Caco-2 (cell line): Measurements from ENCODE around the gene NCAPH2. TPM values are rescaled to one million over a fixed set of nuclear protein-coding genes. Genes with fewer than 3 reads are reported as not detected.

ENCODE experiments used
- BruUV-seq: library from RNA; stranded (reverse); fragments of 400-500 nt; replicated peaks from 2 replicates; lab custom pipeline; 2021; lab: Mats Ljungman, UMichigan
- CTCF ChIA-PET: fragments of 300-600 bp; sonication (Branson Sonifier 250); formaldehyde crosslinking; loops from one replicate; lab custom pipeline; 2022; ENCODE audit warnings: antibody characterized with exemption; lab: Charles Lee
- POLR2A ChIA-PET: fragments of 300-600 bp; sonication (Branson Sonifier 250); formaldehyde crosslinking; loops from one replicate; lab custom pipeline; 2022; ENCODE audit warnings: antibody characterized with exemption; lab: Charles Lee
- DNase-seq, 2 experiments: peaks; one replicate each; pipeline versions ENCODE4 v3.0.0 to v3.0.0-alpha.2; 2020 to 2022
- H3K27me3 ChIP-seq: replicated peaks from 2 replicates; pipeline ENCODE4 v1.6.0; 2011; ENCODE audit warnings: low read length; ENCODE audit not compliant: control insufficient read depth, insufficient read depth
- H3K36me3 ChIP-seq: 2 replicates; pipeline ENCODE4 v1.5.1; 2011; ENCODE audit warnings: low read length; ENCODE audit not compliant: control insufficient read depth, insufficient read depth
- H3K4me1 ChIP-seq: fragments of 250-450 bp; sonication (Bioruptor Pico); 2 replicates; pipeline ENCODE4 v1.5.1; 2020; ENCODE audit warnings: mild to moderate bottlenecking
- H3K4me3 ChIP-seq: 2 replicates; pipeline ENCODE4 v1.5.1; 2011; ENCODE audit warnings: low read depth, mild to moderate bottlenecking, control low read depth, low read length
- H3K9me3 ChIP-seq: fragments of 250-450 bp; sonication (Bioruptor Pico); 2 replicates; pipeline ENCODE4 v1.5.1; 2020; ENCODE audit warnings: mild to moderate bottlenecking, moderate library complexity
- H3K27ac Mint-ChIP-seq: one replicate; pipeline ENCODE4 v1.8.0; 2022; ENCODE audit warnings: mixed read lengths; ENCODE audit not compliant: unreplicated experiment
- H3K27me3 Mint-ChIP-seq: one replicate; pipeline ENCODE4 v1.8.0; 2022; ENCODE audit warnings: mixed read lengths; ENCODE audit not compliant: insufficient read depth, unreplicated experiment
- H3K36me3 Mint-ChIP-seq: one replicate; pipeline ENCODE4 v1.8.0; 2022; ENCODE audit warnings: mild to moderate bottlenecking, mixed read lengths; ENCODE audit not compliant: insufficient read depth, unreplicated experiment
- H3K4me1 Mint-ChIP-seq: one replicate; pipeline ENCODE4 v1.8.0; 2022; ENCODE audit warnings: low read depth, mixed read lengths; ENCODE audit not compliant: unreplicated experiment
- H3K4me3 Mint-ChIP-seq: one replicate; pipeline ENCODE4 v1.8.0; 2022; ENCODE audit warnings: mild to moderate bottlenecking, moderate library complexity, mixed read lengths; ENCODE audit not compliant: unreplicated experiment
- H3K9me3 Mint-ChIP-seq: one replicate; pipeline ENCODE4 v1.8.0; 2022; ENCODE audit warnings: mixed read lengths; ENCODE audit not compliant: unreplicated experiment
- intact Hi-C: fragments of 100-400 bp; cut with micrococcal nuclease; formaldehyde crosslinking; loops from one replicate; pipeline ENCODE4 v1.10.0; 2022; ENCODE audit not compliant: unreplicated experiment
- total RNA-seq: library from RNA; stranded (reverse); gene quantifications from 2 replicates; pipeline ENCODE4 v1.2.3, GENCODE V29; 2022
- TF ChIP-seq, protein P1 (sequence below), 2 experiments: fragments of 200-600 bp in 1 of 2; IDR thresholded peaks; 1 replicate in 1 of 2; 2 replicates in 1 of 2; pipeline versions ENCODE4 v1.5.1 to v1.8.0; 2011 to 2022; ENCODE audit warnings: antibody characterized with exemption in 1 of 2, control low read depth in 1 of 2, inconsistent platforms in 1 of 2, low read depth in 1 of 2, low read length in 1 of 2, mild to moderate bottlenecking in 1 of 2, moderate library complexity in 1 of 2; ENCODE audit not compliant: insufficient read depth in 1 of 2, severe bottlenecking in 1 of 2, unreplicated experiment in 1 of 2

NCAPH2 gene
- total RNA-seq, 1 experiment from 2014 or later, result 88.9 TPM

GRCh38 chr22:50489363-50490243 is 18.4 kb upstream of the NCAPH2 start:
- TF ChIP-seq, protein P1, sequence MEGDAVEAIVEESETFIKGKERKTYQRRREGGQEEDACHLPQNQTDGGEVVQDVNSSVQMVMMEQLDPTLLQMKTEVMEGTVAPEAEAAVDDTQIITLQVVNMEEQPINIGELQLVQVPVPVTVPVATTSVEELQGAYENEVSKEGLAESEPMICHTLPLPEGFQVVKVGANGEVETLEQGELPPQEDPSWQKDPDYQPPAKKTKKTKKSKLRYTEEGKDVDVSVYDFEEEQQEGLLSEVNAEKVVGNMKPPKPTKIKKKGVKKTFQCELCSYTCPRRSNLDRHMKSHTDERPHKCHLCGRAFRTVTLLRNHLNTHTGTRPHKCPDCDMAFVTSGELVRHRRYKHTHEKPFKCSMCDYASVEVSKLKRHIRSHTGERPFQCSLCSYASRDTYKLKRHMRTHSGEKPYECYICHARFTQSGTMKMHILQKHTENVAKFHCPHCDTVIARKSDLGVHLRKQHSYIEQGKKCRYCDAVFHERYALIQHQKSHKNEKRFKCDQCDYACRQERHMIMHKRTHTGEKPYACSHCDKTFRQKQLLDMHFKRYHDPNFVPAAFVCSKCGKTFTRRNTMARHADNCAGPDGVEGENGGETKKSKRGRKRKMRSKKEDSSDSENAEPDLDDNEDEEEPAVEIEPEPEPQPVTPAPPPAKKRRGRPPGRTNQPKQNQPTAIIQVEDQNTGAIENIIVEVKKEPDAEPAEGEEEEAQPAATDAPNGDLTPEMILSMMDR (IDR thresholded peaks at IDR 0.05; ENCODE audit: insufficient read depth in 1 of 2, low read depth in 1 of 2, low read length in 1 of 2, severe bottlenecking in 1 of 2, unreplicated experiment in 1 of 2), result no peak
- ChIA-PET POLR2A (interaction anchor here (1.1 kb wide), 1 partner anchor 18 kb away, joined by 5 read pairs; the partner anchor contains the start of genes LMF2 and NCAPH2), CTCF (no interaction called here)
- Mint-ChIP-seq H3K4me3 (no peak overlapping the region), H3K27me3 (no peaks in the 10 kb centered on the region), H3K36me3 (peaks cover 20% of the 10 kb centered on the region), H3K4me1 (peaks cover 14% of the 10 kb centered on the region), H3K9me3 (no peaks in the 10 kb centered on the region), H3K27ac (no peak overlapping the region)
- Histone ChIP-seq H3K4me3 (no peak overlapping the region), H3K36me3 (no peaks in the 10 kb centered on the region), H3K4me1 (peaks cover 1% of the 10 kb centered on the region), H3K27me3 (no peaks in the 10 kb centered on the region), H3K9me3 (no peaks in the 10 kb centered on the region)
- intact Hi-C loops, result no loop called here
- no peak for DNase-seq
- no TSS peak for BruUV-seq

DNA sequence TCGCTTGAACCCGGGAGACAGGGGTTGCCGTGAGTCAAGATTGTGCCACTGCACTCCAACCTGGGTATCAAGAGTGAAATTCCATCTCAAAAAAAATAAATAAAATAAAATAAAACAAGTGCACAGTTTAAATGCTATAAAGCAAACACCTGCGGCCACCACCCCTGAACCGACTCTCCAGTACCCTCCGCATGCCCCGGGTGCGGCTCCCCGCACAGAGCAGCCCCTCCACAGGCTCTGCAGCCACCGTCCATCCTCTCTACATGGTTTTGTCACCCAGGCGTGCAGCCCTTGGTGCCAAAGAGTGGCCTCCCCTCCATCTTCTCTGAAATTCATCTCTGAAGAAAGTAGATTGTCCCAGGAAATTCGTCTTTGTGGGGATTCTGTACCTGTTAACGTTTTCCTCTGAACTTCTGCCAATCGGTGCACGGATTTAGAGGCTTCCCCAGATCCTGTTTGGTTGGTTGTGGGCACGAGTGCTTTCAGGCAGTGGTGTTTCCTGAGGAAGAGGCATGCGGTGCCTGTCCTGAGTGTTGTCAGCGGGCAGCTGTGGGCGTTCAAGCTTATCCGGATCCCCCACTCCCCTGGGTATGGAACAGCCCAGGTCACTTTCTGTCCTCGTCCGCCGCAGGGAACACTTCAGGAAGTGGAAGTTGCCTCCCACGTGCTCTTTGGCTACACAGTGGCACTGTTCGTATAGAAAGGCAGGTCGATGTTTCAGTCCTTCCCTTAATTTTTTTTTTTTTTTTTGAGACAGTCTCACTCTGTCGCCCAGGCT is 17.3 kb upstream of the NCAPH2 start:
- no TSS peak for BruUV-seq
- intact Hi-C loops, result no loop called here

More for the DNA sequence above, 17.3 kb upstream of the NCAPH2 start:
- no peaks in the 10 kb centered on the region for H3K36me3 ChIP-seq
- DNase-seq, result no peak
- CTCF ChIA-PET, result no interaction called here
- Mint-ChIP-seq H3K36me3 (peaks cover 9% of the 10 kb centered on the region), H3K9me3 (no peaks in the 10 kb centered on the region), H3K4me1 (peaks cover 7% of the 10 kb centered on the region), H3K27me3 (no peaks in the 10 kb centered on the region), H3K27ac (no peak overlapping the region), H3K4me3 (no peak overlapping the region)
- POLR2A ChIA-PET, result interaction anchor here (1.1 kb wide), 1 partner anchor 17 kb away, joined by 5 read pairs; the partner anchor contains the start of genes LMF2 and NCAPH2
- no peaks in the 10 kb centered on the region for H3K4me1 ChIP-seq
- H3K9me3 ChIP-seq, result no peaks in the 10 kb centered on the region
- no peak overlapping the region for H3K4me3 ChIP-seq
- TF ChIP-seq, protein P1 (IDR thresholded peaks at IDR 0.05; ENCODE audit: insufficient read depth in 1 of 2, low read depth in 1 of 2, low read length in 1 of 2, severe bottlenecking in 1 of 2, unreplicated experiment in 1 of 2), result no peak
- no peaks in the 10 kb centered on the region for H3K27me3 ChIP-seq
